C4-2B (cell line): Measurements from ENCODE around the gene KRTAP12-3.
"Not testable (repeated sequence)": the region's sequence is repeated elsewhere in the genome, so short reads cannot be mapped to it uniquely, and the experiment has no call there.

ENCODE experiments used
- H3K27ac ChIP-seq: fragments of 450-650 bp; 2 replicates; pipeline ENCODE4 v1.5.1; 2017
- CTCF ChIP-seq: fragments of 450-650 bp; conservative IDR thresholded peaks from 2 replicates; pipeline ENCODE4 v1.5.1; 2017; ENCODE audit warnings: mild to moderate bottlenecking
- ZFX ChIP-seq: fragments of 450-650 bp; IDR thresholded peaks from 2 replicates; pipeline ENCODE4 v1.6.1; 2017

The KRTAP12-3 gene

GRCh38 chr21:44628707-44629391 lies 28.9 kb upstream of the KRTAP12-3 start:
- TF ChIP-seq ZFX (no peak), CTCF (no peak)
- no peak overlapping the region for H3K27ac ChIP-seq

GRCh38 chr21:44630440-44630839 lies 27.3 kb upstream of the KRTAP12-3 start:
- no peak overlapping the region for H3K27ac ChIP-seq
- TF ChIP-seq CTCF (no peak), ZFX (no peak)

- TF ChIP-seq ZFX (no peak), CTCF (no peak)
- H3K27ac ChIP-seq, result no peak overlapping the region
These were observed 25.7 kb upstream of the KRTAP12-3 start for GRCh38 chr21:44632067-44632466.

GRCh38 chr21:44636209-44637017 lies 21.3 kb upstream of the KRTAP12-3 start:
- no peak for TF ChIP-seq CTCF
- no peak for TF ChIP-seq ZFX
- H3K27ac ChIP-seq, result no peak overlapping the region

- H3K27ac ChIP-seq, result no peak within 1 kb of the TSS
- TF ChIP-seq CTCF (no peak), ZFX (no peak)
These were observed 20.5 kb upstream of the KRTAP12-3 start, which contains the start of gene KRTAP10-10 for GRCh38 chr21:44637018-44637850. Gene KRTAP10-10, plus strand, starts transcription at chr21:44637356. Its CDS starts 62 bp downstream, at chr21:44637418.

- not testable (repeated sequence) for H3K27ac ChIP-seq
These were observed 19.8 kb upstream of the KRTAP12-3 start for GRCh38 chr21:44637851-44638348.

GRCh38 chr21:44638506-44639330 lies 19.0 kb upstream of the KRTAP12-3 start:
- H3K27ac ChIP-seq, result not testable (repeated sequence)
